GM18951 (cell line): ENCODE measurements around the gene FLYWCH1.

Experiments used
- POLR2A ChIP-seq: IDR thresholded peaks from 4 replicates; pipeline ENCODE4 v1.6.1; 2011; ENCODE audit warnings: mild to moderate bottlenecking; ENCODE audit not compliant: insufficient read length, insufficient read depth; ENCODE audit errors: extremely low read depth
- in situ Hi-C: fragments of 300-500 bp; cut with MboI; formaldehyde crosslinking; loops from one replicate; pipeline ENCODE4 v1.12.0; 2022; ENCODE audit warnings: low sequenced_read_pairs, mixed read lengths, inconsistent platforms; ENCODE audit not compliant: unreplicated experiment

The FLYWCH1 gene

DNA sequence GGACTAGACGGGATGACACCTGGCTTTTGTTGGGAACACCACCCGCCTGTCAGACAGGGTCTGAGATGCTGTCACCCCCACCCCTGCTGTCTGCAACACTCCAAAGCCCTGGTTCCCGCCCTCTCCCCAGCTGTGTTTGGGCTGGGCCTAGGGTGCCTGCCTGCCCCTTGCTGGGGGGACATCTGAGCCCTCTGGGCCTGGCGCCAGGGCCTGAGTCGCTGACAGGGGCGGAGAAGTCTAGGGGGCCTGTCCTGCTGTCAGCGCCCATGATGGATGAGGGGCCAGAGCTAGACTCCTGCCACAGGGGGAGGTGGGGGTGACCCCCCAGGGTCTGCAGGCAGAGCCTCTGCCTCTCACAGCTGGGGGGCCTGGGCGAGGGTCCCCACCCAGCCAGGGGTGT lies 76.1 kb downstream of the FLYWCH1 start:
- in situ Hi-C loops, result no loop called here

DNA sequence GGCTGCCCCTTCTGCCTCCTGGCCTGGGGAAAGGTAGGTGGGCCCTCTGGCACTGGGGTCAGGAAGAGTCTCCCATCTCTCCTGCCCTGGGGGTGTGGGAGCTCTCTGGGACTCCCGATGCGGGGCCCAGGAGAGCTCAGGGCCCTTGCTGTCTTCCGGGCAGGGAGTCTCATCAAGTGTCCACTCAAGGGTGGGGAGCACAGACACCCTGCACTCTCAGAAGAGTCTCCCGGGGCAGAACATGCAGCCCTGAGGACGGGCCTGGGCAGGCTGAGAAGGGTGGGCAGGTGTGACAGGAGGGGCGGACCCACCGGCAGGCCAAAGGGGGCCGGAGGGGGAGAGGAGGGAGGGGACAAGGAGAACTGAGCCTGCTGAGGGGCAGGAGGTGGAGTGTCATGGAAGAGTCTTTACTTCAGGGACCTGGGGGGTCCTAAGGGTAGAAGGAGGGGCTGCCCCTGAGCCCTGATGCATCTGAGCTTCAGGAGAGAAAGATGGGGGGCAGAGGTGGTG lies 76.9 kb downstream of the FLYWCH1 start:
- in situ Hi-C loops, result no loop called here
- no peak for TF ChIP-seq POLR2A

More for the DNA sequence above, 76.1 kb downstream of the FLYWCH1 start:
- no peak for TF ChIP-seq POLR2A

DNA sequence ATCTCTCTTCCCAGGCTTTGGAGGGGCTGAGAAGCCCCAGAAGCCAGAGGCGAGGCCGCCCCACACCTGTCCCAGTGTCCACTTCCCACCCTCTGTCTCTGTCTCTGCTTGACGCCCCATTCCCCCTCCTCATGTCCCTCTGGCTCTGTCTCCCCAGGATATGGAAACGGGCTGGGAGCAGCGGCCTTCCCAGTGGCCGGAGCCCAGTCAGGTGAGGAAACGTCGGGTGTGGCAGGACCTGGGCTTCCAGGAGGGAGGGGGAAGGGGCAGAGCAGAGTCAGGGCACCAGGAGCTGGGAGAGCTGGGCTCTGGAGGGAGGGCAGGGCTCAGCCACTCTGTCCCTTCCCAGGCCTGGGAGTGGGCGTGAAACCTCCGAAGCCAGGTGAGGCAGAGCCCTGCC lies 79.2 kb downstream of the FLYWCH1 start:
- no peak for TF ChIP-seq POLR2A
- in situ Hi-C loops, result no loop called here

DNA sequence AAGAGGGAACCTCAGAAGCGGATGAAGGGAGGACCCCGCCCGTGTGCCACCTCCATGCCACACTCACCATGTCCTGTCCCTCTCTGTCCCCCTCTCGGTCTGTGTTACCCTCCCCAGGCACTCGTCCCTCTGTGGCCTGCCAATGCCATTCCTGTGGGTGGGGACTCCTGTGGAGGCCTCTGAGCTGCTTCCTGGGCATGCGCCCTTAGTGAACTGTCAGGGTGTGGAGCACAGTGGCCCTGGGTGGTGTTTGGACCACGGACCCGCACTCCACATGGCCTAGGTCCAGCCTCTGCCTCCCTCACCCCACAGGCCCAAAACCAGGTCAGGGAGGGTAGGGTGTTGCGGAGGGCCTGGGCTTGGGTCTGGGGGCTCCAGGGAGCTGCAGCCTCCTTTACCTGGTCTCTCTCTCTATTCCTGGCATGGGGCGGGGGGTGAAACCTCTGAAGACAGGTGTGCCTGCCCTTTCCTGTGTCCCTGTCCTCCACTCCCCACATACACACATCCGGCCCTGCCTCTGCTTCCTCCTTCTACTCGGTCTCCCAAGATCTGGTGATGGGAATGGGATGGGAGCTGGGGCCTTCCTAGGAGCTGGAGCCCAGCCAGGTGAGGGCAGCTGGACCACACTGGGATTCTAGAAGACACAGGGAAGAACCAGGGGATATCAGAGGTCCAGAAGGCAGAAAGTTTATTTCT lies 80.0 kb downstream of the FLYWCH1 start:
- TF ChIP-seq POLR2A, result no peak
- in situ Hi-C loops, result no loop called here

DNA sequence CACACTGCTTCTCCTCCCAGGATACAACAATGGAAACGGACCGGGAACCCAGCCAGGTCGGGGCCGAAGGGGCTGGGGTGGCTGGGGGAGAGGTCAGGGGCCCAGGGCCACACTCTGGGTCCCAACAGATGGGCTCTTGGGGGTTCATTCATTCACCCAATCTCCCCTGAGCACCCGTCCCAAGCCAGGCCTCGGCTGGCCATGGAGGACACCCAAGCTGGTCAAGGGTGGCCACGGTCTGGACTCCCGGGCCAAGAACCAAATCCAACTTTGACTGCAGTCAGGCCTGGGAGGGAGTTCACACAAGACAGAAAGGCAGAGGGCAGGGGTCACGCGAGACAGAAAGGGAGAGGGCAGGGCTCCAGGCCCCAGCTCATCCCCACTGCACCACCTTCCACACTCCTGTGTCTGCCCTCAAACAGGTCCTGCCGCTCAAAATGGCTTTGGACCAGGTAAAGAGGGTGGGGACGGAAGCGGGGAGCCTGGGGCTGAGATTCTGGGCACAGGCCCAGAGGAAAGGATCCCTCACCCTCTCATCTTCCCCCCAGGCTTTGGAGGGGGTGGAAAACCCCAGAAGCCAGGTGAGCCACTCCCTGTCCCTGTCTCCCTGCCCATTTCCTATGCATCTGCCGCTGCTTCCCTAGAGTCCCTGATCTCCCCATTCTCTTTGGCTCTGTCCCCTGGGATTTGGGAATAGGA lies 80.8 kb downstream of the FLYWCH1 start:
- no peak for TF ChIP-seq POLR2A
- in situ Hi-C loops, result no loop called here

DNA sequence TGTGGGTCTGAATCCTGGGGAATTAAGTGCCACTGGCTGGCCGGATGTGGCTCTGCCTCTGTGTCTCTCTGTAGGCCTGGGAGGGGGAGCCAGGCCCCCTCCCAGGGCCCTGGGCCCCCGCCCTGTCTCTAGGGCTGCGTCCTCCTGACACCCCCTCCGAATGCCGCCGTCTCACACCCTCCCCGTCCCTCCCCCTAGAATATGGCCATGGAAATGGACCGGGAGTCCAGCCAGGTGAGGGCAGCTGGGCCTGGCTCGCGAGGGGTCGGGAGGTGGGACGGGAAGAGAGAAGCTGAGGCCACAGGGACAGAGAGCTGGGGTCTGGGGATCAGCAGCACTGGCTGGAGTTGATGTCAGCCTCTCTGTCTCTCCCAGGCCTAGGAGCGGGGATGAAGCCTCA lies 84.6 kb downstream of the FLYWCH1 start:
- in situ Hi-C loops, result no loop called here

DNA sequence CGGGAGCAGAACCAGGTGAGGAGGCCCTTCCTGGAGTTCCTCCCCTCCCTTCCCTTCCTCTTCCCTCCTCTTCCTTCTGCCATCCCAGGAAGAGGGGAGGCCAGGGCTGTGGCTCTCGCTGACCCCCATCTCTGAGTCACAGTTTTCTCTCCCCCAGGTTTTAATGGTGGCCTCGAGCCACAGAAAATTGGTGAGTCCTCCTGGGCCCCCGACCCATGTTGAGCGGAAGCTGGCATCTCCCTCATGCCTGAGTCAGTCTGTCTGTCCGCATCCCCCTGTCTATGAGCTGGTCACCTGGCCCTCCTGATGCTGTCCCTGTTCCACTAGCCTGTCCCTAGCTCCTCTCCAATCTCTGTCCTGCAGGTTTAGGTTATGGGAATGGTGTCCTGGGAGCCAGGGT lies 88.2 kb downstream of the FLYWCH1 start:
- in situ Hi-C loops, result no loop called here
- no peak for TF ChIP-seq POLR2A

More for the DNA sequence above, 84.6 kb downstream of the FLYWCH1 start:
- TF ChIP-seq POLR2A, result no peak

DNA sequence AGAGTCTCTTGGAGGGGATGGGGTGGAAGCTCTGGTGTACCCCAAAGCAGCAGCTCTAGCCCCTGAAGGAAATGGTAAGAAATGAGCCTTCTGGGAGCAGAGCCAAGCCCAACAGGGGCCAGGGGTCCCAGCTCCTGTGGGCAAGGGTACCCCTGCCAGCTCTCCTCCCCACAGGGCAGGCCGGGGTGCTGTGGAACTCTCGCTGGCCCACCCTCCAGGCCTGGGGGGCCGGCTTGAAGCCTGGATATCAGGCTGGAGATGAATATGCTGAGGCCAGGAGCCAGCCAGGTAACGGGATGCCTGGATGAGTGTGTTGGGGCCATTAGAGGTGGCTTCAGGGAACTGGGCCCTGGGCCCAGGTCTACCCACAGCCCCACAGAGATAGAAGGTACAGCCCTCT lies 88.8 kb downstream of the FLYWCH1 start:
- in situ Hi-C loops, result no loop called here
- no peak for TF ChIP-seq POLR2A
